ENCODE data around the gene TSKU. TPM values are rescaled to one million over a fixed set of nuclear protein-coding genes. Genes with fewer than 3 reads are reported as not detected.

Gene TSKU
- polyA plus RNA-seq, 1 of the 3 experiments (the other 2 are of a cell fraction): 20.7 TPM

GRCh38 chr11:76803023-76803422, 19.9 kb downstream of the TSKU start:
- ChIA-PET CTCF (interaction anchor here (1.2 to 10.0 kb wide), 5 partner anchors 15 to 116 kb away, joined by 3 to 205 read pairs (median 8); no protein-coding TSS in a partner anchor), POLR2A (no interaction called here)
- no peaks in the 10 kb centered on the region for H3K36me3 ChIP-seq (replicated peaks in 1 of 2; ENCODE audit: control insufficient read depth in 1 of 2, insufficient read depth in 2 of 2, low read length in 1 of 2)
- TF ChIP-seq JUND (IDR thresholded peaks at IDR 0.05) (no peak), EP300 (IDR thresholded peaks at IDR 0.05; ENCODE audit: borderline replicate concordance in 1 of 2, low read depth in 1 of 2, low read length in 1 of 2) (no peak), GATA2 (CRISPR knock-in tag; IDR thresholded peaks at IDR 0.05) (no peak), YY1 (IDR thresholded peaks at IDR 0.05; ENCODE audit: low read depth) (no peak), USF1 (IDR thresholded peaks at IDR 0.05; ENCODE audit: borderline replicate concordance, low read depth) (no peak), TEAD4 (IDR thresholded peaks at IDR 0.05; ENCODE audit: borderline replicate concordance, insufficient read depth) (no peak), POLR2AphosphoS5 (IDR thresholded peaks at IDR 0.05; ENCODE audit: low read depth, low read length) (no peak), NRF1 (IDR thresholded peaks at IDR 0.05; ENCODE audit: low read depth, low read length) (no peak), PBX3 (IDR thresholded peaks at IDR 0.05) (no peak)
- H3K27ac ChIP-seq (ENCODE audit: low read depth in 2 of 2, low read length in 1 of 2): no peak overlapping the region
- no peak overlapping the region for H3K4me3 ChIP-seq (ENCODE audit: low read depth in 2 of 2, low read length in 1 of 2)
- 76% methylated on average over 3 of the region's 3 CpGs for WGBS (ENCODE audit: low lambda C conversion rate)
- peaks cover 4% of the 10 kb centered on the region; the same call in 1 of the 2 replicates for H3K79me2 ChIP-seq (ENCODE audit: insufficient read depth)
- H3K9me2 ChIP-seq: no peaks in the 10 kb centered on the region
- no peak overlapping the region for H3K9ac ChIP-seq
- H3K4me2 ChIP-seq: no peak overlapping the region
- H3F3A ChIP-seq (replicated peaks; ENCODE audit: insufficient read depth): peaks cover 4% of the 10 kb centered on the region
- no peak for DNase-seq
- H3K9me3 ChIP-seq: no peaks in the 10 kb centered on the region
- H3K27me3 ChIP-seq (ENCODE audit: insufficient read depth): no peaks in the 10 kb centered on the region
- no peak overlapping the region for H2AFZ ChIP-seq (ENCODE audit: low read depth)
- peaks cover 10% of the 10 kb centered on the region for H4K20me1 ChIP-seq (ENCODE audit: insufficient read depth)
- peaks cover 0 to 15% of the 10 kb centered on the region in 2 experiments; a peak in 1 of 4 replicates for H3K4me1 ChIP-seq (ENCODE audit: control insufficient read depth in 1 of 2, insufficient read depth in 2 of 2, low read depth in 1 of 2, low read length in 1 of 2)

- H3K9ac ChIP-seq: no peak overlapping the region
- WGBS (ENCODE audit: low lambda C conversion rate): 88% methylated on average over 10 of the region's 10 CpGs
- H3K4me3 ChIP-seq (ENCODE audit: low read depth in 2 of 2, low read length in 1 of 2): no peak overlapping the region
- no peaks in the 10 kb centered on the region for H3K9me3 ChIP-seq
- ChIA-PET CTCF (interaction anchor here (0.7 to 10.0 kb wide), 4 partner anchors 71 to 241 kb away, joined by 3 to 205 read pairs (median 65); no protein-coding TSS in a partner anchor), POLR2A (no interaction called here)
- H3K27me3 ChIP-seq (ENCODE audit: insufficient read depth): no peaks in the 10 kb centered on the region
- no peak for DNase-seq
- peaks cover 0 to 13% of the 10 kb centered on the region in 2 experiments; a peak in 1 of 4 replicates for H3K4me1 ChIP-seq (ENCODE audit: control insufficient read depth in 1 of 2, insufficient read depth in 2 of 2, low read depth in 1 of 2, low read length in 1 of 2)
- H3K9me2 ChIP-seq: no peaks in the 10 kb centered on the region
- H4K20me1 ChIP-seq (ENCODE audit: insufficient read depth): peaks cover under 1% of the 10 kb centered on the region; the same call in 1 of the 2 replicates
- no peak overlapping the region for H3K27ac ChIP-seq (ENCODE audit: low read depth in 2 of 2, low read length in 1 of 2)
- no peak overlapping the region for H3K4me2 ChIP-seq
- TF ChIP-seq FOXJ3 (CRISPR knock-in tag; IDR thresholded peaks at IDR 0.05) (no peak), REST (IDR thresholded peaks at IDR 0.05; ENCODE audit: low read depth, low read length) (no peak), FOSL2 (IDR thresholded peaks at IDR 0.05; ENCODE audit: borderline replicate concordance, low read depth) (no peak), RFX5 (IDR thresholded peaks at IDR 0.05; ENCODE audit: low read length) (no peak), ELF1 (IDR thresholded peaks at IDR 0.05) (no peak), MAX (IDR thresholded peaks at IDR 0.05; ENCODE audit: low read depth) (no peak), CHD2 (IDR thresholded peaks at IDR 0.05; ENCODE audit: low read length, partially characterized antibody) (no peak), TAF1 (IDR thresholded peaks at IDR 0.05; ENCODE audit: borderline replicate concordance, low read depth, low read length) (no peak), TEAD4 (IDR thresholded peaks at IDR 0.05; ENCODE audit: borderline replicate concordance, insufficient read depth) (no peak), USF2 (IDR thresholded peaks at IDR 0.05; ENCODE audit: borderline replicate concordance, low read depth, low read length) (no peak), RAD21 (IDR thresholded peaks at IDR 0.05; ENCODE audit: low read length) (no peak), JUND (IDR thresholded peaks at IDR 0.05) (no peak)
- no peaks in the 10 kb centered on the region for H3K36me3 ChIP-seq (replicated peaks in 1 of 2; ENCODE audit: control insufficient read depth in 1 of 2, insufficient read depth in 2 of 2, low read length in 1 of 2)
- peaks cover 4% of the 10 kb centered on the region; the same call in 1 of the 2 replicates for H3K79me2 ChIP-seq (ENCODE audit: insufficient read depth)
- no peaks in the 10 kb centered on the region for H3F3A ChIP-seq (replicated peaks; ENCODE audit: insufficient read depth)
- H2AFZ ChIP-seq (ENCODE audit: low read depth): no peak overlapping the region
These were observed 20.9 kb downstream of the TSKU start for GRCh38 chr11:76803811-76804600.

Measured in SK-N-SH (cell line).